H1 (cell line): ENCODE data around the gene SLC38A10. TPM values are rescaled to one million over a fixed set of nuclear protein-coding genes. Genes with fewer than 3 reads are reported as not detected.

Experiments
- ASH2L ChIP-seq: fragments of 200-600, 300-600 bp; sonication (generic); IDR thresholded peaks from one replicate; pipeline ENCODE4 v1.7.1; 2017; ENCODE audit warnings: low read length
- NANOG ChIP-seq: IDR thresholded peaks from 2 replicates; pipeline ENCODE4 v1.6.1; 2011; ENCODE audit warnings: low read length, low read depth, mild to moderate bottlenecking, inconsistent platforms; ENCODE audit not compliant: insufficient read depth, poor library complexity, severe bottlenecking
- polyA plus RNA-seq, 7 experiments: library from polyadenylated mRNA; depleted of rRNA in 3 of 7; stranded (reverse) in 5 of 7; unstranded in 2 of 7; fragments of >200 nt in 5 of 7; fragments of 200-250 nt in 2 of 7; gene quantifications; 1 replicate in 5 of 7; 2 replicates in 1 of 7; 4 replicates in 1 of 7; pipeline versions ENCODE4 v1.2.1 to v1.2.3, GENCODE V29; 2011 to 2013; ENCODE audit warnings: missing spikeins in 2 of 7, mixed read lengths in 2 of 7
- total RNA-seq: library from RNA; stranded (reverse); fragmentation: NEBNext Ultra II Directional; extraction: Animal tissue kit (Norgen Biotek cat#: 25700); gene quantifications from 2 replicates; pipeline ENCODE4 v1.2.1, GENCODE V29; 2021
- TF ChIP-seq, protein P1 (sequence below): IDR thresholded peaks from 2 replicates; pipeline ENCODE4 v1.6.1; 2012; ENCODE audit warnings: low read length, inconsistent platforms

The SLC38A10 gene
- total and polyA plus RNA-seq, 2 of the 8 experiments (the other 6 are each of a cell fraction or from before 2014, with no cell fraction given) = 26.4 to 41.0 TPM

- TF ChIP-seq, protein P1, sequence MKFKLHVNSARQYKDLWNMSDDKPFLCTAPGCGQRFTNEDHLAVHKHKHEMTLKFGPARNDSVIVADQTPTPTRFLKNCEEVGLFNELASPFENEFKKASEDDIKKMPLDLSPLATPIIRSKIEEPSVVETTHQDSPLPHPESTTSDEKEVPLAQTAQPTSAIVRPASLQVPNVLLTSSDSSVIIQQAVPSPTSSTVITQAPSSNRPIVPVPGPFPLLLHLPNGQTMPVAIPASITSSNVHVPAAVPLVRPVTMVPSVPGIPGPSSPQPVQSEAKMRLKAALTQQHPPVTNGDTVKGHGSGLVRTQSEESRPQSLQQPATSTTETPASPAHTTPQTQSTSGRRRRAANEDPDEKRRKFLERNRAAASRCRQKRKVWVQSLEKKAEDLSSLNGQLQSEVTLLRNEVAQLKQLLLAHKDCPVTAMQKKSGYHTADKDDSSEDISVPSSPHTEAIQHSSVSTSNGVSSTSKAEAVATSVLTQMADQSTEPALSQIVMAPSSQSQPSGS = no peak
- TF ChIP-seq ASH2L (no peak), NANOG (no peak)
- TF ChIP-seq, all 59 proteins: peak for 0
Measured at GRCh38 chr17:81218459-81218858, 76.6 kb downstream of the SLC38A10 start (continued).
